Hepatocyte (in vitro differentiated cells): ENCODE results near the gene AUTS2. TPM values are rescaled to one million over a fixed set of nuclear protein-coding genes. Genes with fewer than 3 reads are reported as not detected.

Experiments
- DNase-seq: peaks from one replicate; pipeline ENCODE4 v3.0.0-alpha.2; 2016; ENCODE audit warnings: low spot score
- H2AFZ ChIP-seq: fragments of 200-600 bp; sonication (generic); 2 replicates; pipeline ENCODE4 v1.6.0; 2016; ENCODE audit warnings: antibody characterized with exemption, mild to moderate bottlenecking
- H3K27ac ChIP-seq: fragments of 200-600 bp; sonication (generic); 2 replicates; pipeline ENCODE4 v1.5.1; 2016; ENCODE audit warnings: mild to moderate bottlenecking
- H3K27me3 ChIP-seq: fragments of 200-600 bp; sonication (generic); 2 replicates; pipeline ENCODE4 v1.6.1; 2016
- H3K36me3 ChIP-seq: fragments of 200-600 bp; sonication (generic); replicated peaks from 2 replicates; pipeline ENCODE4 v1.5.1; 2016; ENCODE audit warnings: low read depth; ENCODE audit not compliant: insufficient read depth
- H3K4me1 ChIP-seq: fragments of 200-600 bp; sonication (generic); 2 replicates; pipeline ENCODE4 v1.5.1; 2016; ENCODE audit warnings: mild to moderate bottlenecking, moderate library complexity; ENCODE audit not compliant: insufficient read depth
- H3K4me2 ChIP-seq: fragments of 200-600 bp; sonication (generic); 2 replicates; pipeline ENCODE4 v1.6.0; 2016
- H3K4me3 ChIP-seq: fragments of 200-600 bp; sonication (generic); 2 replicates; pipeline ENCODE4 v1.5.1; 2016; ENCODE audit warnings: mild to moderate bottlenecking
- H3K79me2 ChIP-seq: fragments of 200-600 bp; sonication (generic); 2 replicates; pipeline ENCODE4 v1.6.0; 2017; ENCODE audit warnings: mild to moderate bottlenecking
- H3K9me2 ChIP-seq: fragments of 200-600 bp; sonication (generic); replicated peaks from 2 replicates; pipeline ENCODE4 v1.6.0; 2017; ENCODE audit warnings: mild to moderate bottlenecking; ENCODE audit not compliant: insufficient read depth
- H3K9me3 ChIP-seq: fragments of 200-600 bp; sonication (generic); 2 replicates; pipeline ENCODE4 v1.5.1; 2016; ENCODE audit warnings: low read depth, mild to moderate bottlenecking
- H4K20me1 ChIP-seq: fragments of 200-600 bp; sonication (generic); 2 replicates; pipeline ENCODE4 v1.6.0; 2016; ENCODE audit warnings: mild to moderate bottlenecking; ENCODE audit not compliant: insufficient read depth, poor library complexity, severe bottlenecking
- EZH2 ChIP-seq: fragments of 200-600 bp; sonication (generic); IDR thresholded peaks from 2 replicates; pipeline ENCODE4 v1.6.1; 2016; ENCODE audit warnings: antibody characterized with exemption, mild to moderate bottlenecking, borderline replicate concordance
- EZH2phosphoT487 ChIP-seq: fragments of 200-600 bp; sonication (generic); IDR thresholded peaks from one replicate; pipeline ENCODE4 v1.6.1; 2018; ENCODE audit warnings: antibody characterized with exemption, mild to moderate bottlenecking, low read depth, moderate library complexity; ENCODE audit not compliant: unreplicated experiment, severe bottlenecking
- WGBS: methylation state at CpG from one replicate; pipeline ENCODE4 v1.1.6; 2016; ENCODE audit warnings: low lambda C conversion rate; ENCODE audit errors: missing lambda C conversion rate; 5-methylcytosine and 5-hydroxymethylcytosine counted together
- polyA plus RNA-seq: library from polyadenylated mRNA; unstranded; fragments of >200 nt; fragmentation: Nextera tagmentation; extraction: Ambion mirVana; gene quantifications from 2 replicates; pipeline ENCODE4 v1.2.1, GENCODE V29; 2016
- total RNA-seq: library from RNA; depleted of rRNA; stranded (reverse); fragments of >200 nt; gene quantifications from 2 replicates; pipeline ENCODE4 v1.2.3, GENCODE V29; 2014
- TF ChIP-seq, protein P1 (sequence below): fragments of 200-600 bp; sonication (generic); IDR thresholded peaks from 2 replicates; pipeline ENCODE4 v1.5.1; 2016; ENCODE audit warnings: antibody characterized with exemption, mild to moderate bottlenecking; ENCODE audit not compliant: poor library complexity

The AUTS2 gene
- total and polyA plus RNA-seq, 2 experiments from 2014 or later: 34.4 to 40.9 TPM

DNA sequence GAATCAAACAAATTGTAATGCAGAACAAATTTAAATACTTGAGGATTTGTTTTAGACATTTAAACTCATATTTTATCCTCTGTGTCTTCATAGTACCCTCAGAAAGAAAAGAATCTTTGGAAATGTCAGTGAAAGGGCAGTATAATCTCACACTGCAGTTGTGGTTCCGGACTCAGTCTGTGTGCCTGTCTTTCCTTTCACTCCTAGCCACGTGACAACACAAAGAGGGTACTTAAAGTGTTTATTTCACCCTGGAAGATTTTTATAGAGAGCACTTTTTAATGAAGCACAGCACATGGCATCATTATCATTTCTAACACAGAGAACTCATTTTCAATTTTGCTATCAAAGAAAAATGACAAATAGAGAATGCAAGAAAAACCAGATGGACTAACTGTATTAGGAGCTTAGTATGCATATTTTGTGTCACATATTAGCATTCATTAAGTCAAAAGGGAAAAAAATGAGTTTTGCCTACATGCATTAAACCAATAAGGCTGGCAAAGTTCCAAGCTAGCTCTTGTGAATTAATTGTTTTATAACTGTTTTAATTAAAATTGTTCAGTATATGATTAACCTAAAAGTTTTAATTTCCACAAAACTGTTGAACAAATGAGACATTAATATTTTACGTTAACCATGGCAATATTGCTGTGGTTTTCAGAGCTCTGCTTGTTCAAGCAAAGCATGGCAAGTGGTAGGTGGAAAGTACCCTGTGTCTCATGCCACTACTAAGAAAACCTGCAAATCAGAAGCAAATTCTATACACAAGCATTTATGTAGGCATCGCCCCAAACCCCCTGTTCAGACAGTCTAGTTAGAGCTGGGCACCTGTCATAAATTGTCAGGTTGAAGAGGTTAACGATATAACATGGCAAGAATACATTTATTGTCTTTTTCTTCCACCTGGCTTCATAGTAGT, 65.9 kb downstream of the AUTS2 start:
- no peak overlapping the region for H3K27ac ChIP-seq
- DNase-seq: no peak
- H3K4me1 ChIP-seq: peaks cover 3% of the 10 kb centered on the region
- H3K79me2 ChIP-seq: peaks cover 41% of the 10 kb centered on the region
- H3K4me3 ChIP-seq: no peak overlapping the region
- H3K4me2 ChIP-seq: no peak overlapping the region
- no peaks in the 10 kb centered on the region for H3K27me3 ChIP-seq
- no peaks in the 10 kb centered on the region for H3K36me3 ChIP-seq
- H4K20me1 ChIP-seq: peaks cover 5% of the 10 kb centered on the region
- TF ChIP-seq EZH2phosphoT487 (no peak), EZH2 (no peak)
- TF ChIP-seq, protein P1, sequence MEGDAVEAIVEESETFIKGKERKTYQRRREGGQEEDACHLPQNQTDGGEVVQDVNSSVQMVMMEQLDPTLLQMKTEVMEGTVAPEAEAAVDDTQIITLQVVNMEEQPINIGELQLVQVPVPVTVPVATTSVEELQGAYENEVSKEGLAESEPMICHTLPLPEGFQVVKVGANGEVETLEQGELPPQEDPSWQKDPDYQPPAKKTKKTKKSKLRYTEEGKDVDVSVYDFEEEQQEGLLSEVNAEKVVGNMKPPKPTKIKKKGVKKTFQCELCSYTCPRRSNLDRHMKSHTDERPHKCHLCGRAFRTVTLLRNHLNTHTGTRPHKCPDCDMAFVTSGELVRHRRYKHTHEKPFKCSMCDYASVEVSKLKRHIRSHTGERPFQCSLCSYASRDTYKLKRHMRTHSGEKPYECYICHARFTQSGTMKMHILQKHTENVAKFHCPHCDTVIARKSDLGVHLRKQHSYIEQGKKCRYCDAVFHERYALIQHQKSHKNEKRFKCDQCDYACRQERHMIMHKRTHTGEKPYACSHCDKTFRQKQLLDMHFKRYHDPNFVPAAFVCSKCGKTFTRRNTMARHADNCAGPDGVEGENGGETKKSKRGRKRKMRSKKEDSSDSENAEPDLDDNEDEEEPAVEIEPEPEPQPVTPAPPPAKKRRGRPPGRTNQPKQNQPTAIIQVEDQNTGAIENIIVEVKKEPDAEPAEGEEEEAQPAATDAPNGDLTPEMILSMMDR: no peak
- 93% methylated on average over 5 of the region's 5 CpGs for WGBS
- no peaks in the 10 kb centered on the region for H3K9me3 ChIP-seq
- H2AFZ ChIP-seq: no peak overlapping the region
- H3K9me2 ChIP-seq: no peaks in the 10 kb centered on the region

DNA sequence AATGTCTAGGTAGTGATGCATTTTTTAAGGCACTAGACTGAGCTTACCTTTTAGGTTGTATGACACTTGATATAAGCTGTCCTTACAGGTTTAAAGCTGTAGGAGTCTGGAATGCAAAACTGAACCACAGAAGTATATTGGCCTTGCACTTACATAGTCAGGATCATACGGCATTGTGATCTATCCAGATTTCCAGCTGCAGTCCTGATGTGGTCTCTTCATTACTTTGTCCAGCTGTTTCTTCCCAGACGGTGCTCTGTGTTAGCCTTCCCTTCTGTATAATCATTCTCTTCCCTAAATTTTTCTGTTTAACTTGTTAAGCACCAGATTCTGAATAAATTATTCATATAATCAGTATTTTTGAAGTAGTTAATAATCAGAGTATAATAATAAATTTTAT, 67.1 kb downstream of the AUTS2 start:
- Histone ChIP-seq H3K4me1 (no peaks in the 10 kb centered on the region), H3K27ac (no peak overlapping the region), H3K79me2 (peaks cover 37% of the 10 kb centered on the region), H3K9me2 (no peaks in the 10 kb centered on the region), H2AFZ (no peak overlapping the region), H4K20me1 (peaks cover 2% of the 10 kb centered on the region), H3K9me3 (no peaks in the 10 kb centered on the region), H3K36me3 (no peaks in the 10 kb centered on the region), H3K27me3 (no peaks in the 10 kb centered on the region), H3K4me2 (no peak overlapping the region), H3K4me3 (no peak overlapping the region)
- no peak for DNase-seq
- TF ChIP-seq, protein P1: no peak
- no peak for TF ChIP-seq EZH2
- TF ChIP-seq EZH2phosphoT487: no peak
- WGBS: 68% methylated on average over 2 of the region's 2 CpGs

DNA sequence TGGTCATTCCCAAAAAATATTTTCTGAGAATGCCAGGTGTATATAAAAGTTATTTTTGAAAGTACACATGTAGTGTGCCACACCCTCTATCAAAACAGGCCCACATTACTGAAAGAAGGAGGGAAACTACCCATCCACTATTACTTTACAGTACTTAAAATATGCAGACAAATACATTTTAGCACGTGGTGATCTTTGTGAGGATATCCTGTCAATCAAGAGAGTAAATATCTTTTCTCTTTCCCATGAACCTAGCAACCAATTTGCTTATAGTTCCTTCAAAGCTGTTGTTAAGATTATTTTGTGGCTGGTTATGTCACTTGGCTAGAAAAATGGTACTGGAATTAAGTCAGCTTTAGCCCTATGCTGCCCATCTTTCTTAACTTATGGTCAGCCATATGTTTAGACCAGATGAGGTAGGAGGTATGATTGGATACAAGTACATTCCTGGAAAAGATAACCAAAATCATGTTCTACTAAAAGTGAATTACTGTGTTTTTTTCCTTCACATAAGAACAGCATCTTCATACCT, 70.1 kb downstream of the AUTS2 start:
- Histone ChIP-seq H3K79me2 (peaks cover 22% of the 10 kb centered on the region), H3K9me2 (no peaks in the 10 kb centered on the region), H2AFZ (no peak overlapping the region), H3K36me3 (no peaks in the 10 kb centered on the region), H3K4me2 (no peak overlapping the region), H3K27ac (no peak overlapping the region), H4K20me1 (peaks cover 5% of the 10 kb centered on the region), H3K27me3 (no peaks in the 10 kb centered on the region), H3K4me1 (peaks cover 7% of the 10 kb centered on the region), H3K4me3 (no peak overlapping the region), H3K9me3 (no peaks in the 10 kb centered on the region)
- TF ChIP-seq, protein P1: no peak
- no peak for TF ChIP-seq EZH2phosphoT487
- no peak for TF ChIP-seq EZH2
- WGBS: 58% methylated on average over 1 of the region's 1 CpG
- DNase-seq: no peak
